Measurements from ENCODE around the gene RENBP. TPM values are rescaled to one million over a fixed set of nuclear protein-coding genes. Genes with fewer than 3 reads are reported as not detected.

The RENBP gene
- polyA plus RNA-seq, 10 donors, result 1.9 to 6.5 (median 3.0) TPM

DNA sequence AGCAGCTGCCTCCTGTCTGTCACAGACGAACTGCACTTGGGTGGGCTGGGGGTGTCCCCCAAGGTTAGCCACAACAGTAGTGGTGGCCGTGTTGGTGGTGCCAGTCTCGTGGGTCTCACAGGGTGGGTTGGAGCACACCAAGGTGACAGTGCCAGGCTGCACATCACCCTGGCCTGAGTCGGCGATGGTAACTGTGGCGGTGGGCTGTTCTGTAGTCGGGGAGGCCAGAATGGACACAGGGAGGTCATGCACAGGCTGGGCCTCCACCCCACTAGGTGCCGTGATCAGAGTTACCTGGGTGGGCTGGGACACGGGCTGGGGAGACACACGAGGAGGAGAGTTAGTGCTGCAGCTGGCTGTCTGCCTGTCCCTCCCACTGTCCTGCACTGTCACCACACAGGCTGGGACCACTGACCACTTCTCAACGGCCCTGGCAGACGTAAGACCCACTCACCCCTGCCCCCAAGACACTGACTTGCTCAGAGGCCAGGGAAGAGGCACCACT lies 10.8 kb upstream of the RENBP start:
- DNase-seq, result no peak

DNA sequence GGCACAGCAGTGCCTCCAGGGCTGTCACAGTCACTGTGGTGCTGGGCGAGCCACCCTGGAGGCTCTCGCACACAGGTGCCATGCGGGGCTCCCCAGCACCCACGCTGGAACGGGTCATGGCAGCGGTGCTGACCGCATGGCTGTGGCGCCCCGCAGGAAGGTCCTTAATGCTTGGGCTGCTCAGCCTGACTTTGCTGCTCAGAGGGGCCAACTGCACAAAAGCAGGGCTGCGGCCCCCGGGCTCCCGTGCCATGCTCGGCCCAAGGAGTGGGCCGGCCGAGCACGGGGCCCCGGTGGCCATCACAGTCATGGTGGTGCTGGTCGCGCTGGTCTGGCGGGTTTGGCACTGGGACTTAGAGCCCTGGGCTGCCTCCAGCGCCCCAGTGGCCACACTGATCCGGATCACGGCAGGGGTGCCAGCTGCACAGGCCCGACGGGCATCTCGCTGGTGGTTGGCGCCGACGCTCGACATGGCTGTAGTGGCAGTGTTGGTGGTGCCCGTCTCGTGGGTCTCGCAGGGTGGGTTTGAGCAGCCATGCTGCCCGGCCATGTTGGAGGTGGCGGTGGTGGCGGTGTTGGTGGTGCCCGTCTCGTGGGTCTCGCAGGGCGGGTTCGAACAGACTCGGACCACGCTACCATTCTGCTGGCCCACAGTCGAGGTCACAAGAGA lies 10.2 kb upstream of the RENBP start:
- no peak for DNase-seq

DNA sequence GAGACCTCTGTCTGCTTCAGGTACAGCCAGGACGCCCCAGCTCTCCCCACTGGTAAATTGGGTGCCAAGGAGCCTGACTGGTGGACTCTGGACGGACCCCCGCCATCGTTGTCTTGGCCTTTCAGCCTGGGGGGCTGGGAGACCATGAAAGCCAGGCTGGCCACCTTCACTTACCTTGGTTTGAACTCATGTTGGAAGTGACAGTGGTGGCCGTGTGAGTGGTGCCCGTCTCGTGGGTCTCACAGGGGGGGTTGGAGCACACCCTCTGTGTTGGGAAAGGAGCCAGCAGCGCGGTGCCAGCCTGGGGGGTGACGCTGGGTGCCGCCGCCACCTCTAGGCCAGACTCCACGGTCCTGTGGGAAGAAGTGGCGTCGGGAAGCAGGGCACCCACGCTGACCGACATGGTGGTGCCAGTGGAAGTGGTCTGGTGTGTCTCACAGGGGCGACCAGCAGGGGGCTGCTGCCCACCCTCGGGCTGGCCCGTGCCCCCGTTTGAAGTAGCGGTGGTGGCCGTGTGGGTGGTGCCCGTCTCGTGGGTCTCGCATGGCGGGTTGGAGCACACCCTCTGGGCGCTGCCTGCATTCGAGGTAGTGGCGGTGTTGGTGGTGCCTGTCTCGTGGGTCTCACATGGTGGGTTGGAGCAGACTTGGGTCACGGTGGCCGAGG lies 9.6 kb upstream of the RENBP start:
- DNase-seq, result no peak

DNA sequence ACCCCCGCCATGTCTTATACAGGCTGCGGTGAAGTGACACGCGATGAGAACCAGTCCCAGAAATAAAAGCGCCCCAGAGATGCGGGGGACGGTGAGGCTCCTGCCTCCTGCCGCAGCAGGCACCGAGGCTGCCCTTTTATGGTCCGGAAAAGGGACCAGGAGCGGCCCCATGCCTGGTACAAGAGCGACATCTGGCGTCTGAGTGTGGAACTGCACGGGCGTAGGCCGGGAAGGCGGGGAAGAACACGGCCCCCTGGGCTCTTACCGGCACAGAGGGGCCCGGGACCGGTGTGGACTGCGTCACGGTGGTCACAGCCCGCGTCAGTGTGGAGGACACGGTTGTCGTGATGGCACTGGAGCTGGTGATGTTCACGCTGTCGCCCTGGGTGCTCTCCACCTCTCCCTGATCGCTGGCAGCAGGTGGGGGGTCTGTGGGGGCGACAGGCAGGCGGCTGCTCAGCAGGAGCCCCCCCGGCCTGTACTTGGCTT lies 8.9 kb upstream of the RENBP start:
- peak in 2 of 3 donors; percentile 68 to 73 for DNase-seq

DNA sequence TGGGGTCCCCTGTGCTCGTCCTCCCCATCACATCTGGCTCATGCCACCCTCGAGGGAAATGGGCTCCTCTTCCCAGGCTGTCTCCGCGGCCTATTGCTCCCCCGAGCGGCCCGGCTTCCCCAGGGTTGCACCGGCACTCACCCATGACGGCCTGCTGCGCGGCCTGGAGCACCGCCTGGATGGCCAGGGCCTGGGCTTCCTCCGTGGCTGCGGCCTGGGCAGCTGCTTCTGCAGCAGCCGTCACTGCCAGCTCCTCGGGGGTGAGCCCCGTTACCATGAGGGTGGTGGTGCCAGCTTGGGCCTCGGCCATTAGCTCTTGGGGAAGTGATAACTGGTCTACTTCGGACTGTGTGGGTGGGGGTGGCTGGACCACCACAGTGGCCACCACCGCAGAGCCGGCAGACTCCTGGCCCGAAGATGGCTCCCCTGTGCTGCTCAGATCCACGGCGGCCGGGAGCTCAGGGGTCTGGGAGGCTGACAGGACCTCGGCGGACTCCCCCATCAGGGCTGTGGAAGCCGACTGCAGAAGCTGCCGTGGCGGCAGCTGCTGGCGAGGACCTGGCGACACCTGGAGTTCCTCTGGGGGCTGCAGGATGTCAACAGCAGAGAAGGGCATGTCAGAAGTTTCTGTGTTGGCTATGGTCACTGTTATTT lies 8.1 kb upstream of the RENBP start:
- no peak for DNase-seq

DNA sequence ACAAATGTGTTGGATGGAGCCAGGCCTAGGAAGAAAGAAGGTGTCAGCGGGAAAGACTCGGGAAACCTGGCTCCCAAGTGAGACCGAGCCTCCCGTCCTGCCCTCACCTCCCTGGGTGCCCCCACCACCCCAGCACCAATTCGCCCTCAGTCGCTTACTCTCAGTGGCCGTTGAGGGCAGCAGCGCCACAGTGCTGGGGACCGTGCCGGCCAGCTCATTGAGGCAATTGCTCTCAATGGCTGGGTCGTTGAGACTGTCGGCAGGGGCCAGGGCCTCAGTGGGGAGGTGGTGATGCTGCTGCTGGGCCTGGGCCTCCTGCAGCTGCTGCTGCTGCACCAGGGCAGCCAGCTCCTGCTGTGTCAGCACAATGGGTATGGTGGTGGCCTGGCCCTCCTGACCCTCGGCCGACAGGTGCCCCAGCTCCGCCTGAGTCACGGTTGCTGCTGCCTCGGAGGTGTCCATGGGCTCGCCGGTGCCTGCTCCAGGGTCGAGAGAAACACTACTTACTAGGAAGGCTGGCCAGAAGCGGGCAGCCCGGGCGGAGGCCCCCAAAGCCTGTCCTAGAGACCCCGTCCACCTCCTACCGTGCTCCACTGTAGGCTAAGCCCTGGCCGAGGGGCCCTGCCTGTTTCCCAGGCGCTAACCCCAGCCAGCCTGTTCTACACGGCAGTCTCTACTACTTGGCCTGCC lies 7.4 kb upstream of the RENBP start:
- no peak for DNase-seq

DNA sequence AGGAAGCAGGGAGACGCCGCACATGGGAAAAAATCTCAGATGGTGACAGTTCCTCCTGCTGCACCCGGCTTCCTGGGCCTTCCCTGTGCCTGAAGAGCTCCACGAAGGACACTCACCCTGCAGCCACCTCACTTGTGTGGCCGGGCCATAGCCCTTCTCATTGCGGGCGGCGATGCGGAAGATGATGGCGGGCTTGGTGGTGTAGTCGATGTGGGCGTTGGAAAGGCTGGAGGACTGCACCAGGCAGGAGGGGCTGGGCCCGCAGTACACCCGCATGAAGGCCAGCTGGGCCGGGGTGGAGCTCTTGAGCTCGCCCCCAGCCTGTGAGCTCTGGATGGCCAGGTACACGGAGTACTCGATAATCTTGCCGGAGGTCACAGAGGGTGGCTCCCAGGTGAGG lies 5.7 kb upstream of the RENBP start:
- no peak for DNase-seq

DNA sequence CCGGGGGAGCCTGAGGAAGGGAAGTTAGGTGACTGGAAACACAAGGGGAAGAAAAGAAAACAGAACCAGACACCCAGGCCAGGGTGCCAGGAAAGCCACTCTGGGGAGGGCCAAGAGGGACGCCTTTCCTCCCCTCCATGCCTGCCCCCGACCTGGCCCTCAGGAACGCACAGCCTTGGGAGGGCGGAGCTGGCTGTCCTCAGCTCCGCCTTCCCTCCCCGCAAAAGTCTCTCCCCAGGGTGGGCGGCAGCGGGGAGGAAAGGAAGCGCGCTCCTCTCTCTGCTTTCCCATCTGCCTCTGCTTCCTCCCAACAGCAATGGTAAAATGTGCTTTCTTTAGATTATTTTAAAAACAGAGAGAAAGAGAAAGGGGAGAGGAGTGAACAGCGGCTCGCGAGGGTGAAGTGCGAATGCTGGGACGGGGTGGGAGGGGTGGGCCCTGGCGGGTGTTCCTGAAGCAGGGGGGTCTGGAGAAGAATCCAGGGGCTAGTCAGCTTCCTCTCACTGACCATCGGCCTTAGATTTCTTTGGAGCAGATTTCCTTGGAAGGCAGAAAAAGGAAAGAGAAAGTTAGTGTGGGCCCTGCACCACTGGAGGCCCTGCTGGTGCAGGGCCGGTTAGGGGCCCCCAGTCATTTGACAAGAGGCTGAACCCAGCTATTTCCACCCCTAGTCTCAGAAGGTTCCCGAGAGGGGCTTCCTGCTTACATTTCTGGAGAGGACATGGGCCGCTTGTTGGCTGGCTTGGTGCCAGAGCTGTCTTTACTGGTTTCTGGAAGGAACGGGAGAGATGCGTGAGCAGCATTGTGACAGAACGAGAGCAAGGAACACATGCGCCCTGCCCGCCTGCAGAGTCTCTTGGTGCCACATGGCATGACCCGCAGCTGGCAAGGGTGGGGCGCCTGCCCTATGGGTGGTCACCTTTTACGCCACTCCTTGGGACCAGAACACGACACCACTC lies 4.7 kb upstream of the RENBP start:
- DNase-seq, result no peak

DNA sequence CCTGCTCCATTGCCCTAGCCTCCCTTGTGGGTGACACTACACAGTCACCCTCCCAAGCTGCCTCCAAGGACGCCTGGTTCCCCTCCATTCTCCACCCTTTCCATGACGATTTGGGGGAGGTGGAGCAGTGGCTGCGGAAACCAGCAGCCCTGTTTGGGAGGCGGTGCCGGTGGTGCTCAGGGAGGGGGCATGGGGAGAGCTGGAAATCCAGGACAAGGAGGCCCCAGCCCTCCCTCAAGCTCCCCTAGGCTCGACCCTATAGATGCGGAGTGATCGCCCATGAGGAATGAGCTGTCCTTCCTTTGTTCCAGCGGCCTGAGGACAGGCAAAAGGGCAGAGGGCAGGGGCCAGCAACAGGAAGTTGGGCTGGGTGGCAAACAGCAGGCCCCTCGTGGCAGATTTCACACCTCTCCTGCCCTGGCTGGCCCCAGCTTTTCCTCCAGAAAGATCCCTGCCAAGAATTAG lies 3.6 kb upstream of the RENBP start:
- DNase-seq, result no peak

DNA sequence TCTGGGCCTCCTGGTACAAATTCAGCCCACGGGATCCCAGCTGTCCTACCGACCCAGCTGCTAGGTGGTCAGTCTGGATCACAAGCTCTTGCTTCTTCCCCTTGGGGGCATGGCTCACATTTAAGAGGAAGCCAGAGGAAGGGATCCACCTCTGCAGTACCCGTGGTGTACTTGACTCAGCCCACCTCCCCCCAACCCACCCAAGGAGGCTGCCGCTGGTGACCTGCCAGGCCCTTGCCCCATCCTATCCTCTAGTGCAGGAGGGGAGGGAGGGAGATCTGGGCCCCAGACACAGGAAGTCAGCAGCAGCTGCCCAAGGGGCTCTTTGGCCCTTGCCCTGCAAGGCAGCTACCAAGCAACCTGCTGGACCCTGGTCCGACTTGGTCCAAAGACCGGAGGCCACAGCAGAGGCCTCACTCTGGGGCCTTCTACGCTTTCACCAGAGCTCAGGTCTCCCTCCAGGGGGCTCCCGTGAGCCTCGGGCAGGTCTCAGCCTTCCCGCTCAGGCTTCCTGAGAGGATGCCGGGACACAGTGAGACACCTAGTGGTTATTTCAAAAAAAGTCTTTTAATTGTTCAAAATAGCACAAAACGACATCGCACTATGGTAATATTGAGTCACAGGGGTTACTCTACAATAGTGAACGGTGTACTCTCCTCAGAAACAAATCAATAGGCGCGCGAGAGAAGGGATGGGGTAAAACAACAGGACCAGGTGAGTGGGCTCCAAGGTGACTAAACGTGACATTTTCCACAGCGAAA lies 2.7 kb upstream of the RENBP start:
- peak in 2 of 3 donors; percentile 60 to 72 for DNase-seq

DNA sequence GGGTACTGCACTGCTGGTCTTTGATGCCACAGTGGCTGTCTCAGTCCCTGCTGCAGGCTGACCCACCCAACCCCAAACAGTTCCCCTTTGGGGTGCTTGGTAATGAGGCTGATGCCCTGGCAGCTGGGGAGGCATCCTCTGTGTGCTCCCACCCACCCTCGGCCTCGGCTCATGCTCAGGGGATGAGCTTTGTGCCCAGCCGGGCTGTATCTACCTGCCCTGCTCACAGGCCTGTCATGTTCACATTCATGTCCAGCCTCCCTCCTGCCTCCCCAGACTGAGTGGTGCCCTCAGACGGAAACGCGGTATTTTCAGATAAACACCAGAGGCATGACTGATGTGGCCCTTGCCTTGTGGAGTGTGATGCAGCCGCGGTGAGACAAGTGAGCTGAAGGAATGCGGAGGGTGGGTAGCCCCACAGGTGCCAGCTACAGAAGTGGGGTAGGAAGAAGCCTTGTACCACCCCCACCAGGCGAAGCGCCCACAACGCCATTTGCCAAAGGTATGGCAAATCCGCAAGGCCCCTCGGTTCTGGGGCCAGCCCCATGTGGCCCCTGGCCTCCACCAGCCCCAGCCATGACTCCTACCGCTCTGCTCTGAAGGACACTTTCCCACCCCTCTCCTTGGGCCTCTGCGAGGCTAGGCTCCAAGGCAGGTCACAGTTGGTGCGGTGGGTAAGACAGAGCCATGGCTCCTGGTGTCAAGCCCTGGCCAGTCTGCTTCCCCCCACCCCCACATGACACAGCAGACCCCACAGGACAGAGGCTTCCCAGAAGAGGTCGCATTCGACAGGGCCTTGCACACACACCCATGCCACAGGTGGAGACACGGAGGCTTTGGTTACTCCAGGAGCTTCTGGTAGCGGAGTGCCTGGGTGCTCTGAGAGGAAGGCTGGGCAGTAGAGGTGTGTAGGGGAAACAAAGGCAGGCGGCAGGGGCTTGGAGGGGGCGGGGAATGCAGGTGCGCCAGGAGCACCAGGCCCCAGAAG lies 1.8 kb upstream of the RENBP start:
- no peak for DNase-seq

DNA sequence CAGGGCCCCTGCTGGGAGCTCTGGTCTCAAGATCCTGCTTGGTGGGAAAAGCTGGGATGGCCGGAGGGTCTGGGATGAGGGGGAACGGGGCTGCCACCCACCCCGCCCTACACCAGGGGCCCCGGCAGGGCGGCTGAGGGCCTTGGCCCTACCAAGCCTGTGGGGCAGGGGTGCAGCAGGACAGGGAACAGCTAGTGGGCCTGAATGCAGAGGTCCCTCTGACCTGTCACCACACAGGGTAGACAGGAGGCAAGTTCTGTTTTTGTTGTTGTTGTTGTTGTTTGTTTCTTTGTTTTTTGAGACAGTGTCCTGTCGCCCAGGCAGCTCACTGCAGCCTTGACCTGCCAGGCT lies 332 bp upstream of the RENBP start:
- no peak for DNase-seq

DNA sequence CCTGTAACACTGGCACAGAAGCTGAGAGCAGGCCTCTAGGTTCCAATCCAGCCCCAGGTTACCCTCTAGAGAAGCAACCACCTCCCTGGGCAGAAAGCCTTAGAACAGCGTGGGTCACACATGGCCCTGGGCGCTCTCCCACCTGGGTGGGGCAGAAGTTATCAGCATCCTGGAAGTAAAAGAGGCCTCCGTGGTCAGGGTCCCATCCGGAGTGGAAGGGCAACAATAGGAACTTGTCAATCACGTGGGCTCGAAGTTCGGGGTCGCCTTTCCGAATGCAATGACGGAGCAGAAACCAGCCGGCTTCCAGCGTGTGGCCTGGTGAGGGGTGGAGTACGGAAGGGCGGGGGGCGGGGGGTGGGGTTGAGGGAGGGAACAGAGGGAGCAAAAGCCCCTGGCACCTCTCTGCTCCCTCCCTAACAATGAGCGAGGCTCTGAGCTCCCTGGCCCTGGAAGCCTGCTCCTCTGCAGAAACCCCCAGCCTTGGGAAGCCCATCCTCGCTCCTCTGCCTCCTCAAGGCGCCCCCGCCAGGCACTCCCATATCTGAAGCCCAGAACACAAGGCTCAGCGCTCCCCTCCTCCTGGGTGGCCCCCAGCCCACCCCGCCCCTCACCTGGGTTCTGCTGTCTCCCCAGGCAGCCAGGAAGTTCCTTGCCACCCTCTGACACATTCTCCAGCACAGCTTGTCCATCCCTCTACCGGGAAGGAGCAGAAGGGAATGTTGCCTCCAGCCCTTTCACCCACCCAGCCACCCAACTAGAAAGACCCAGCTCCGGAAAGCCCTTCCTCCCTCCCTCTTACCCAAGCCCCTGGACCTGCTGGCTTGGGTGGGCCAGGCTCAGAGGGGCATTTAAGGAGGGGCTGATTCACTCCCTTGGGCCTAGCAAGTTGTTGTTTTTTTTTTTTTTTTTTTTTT lies 2.8 kb downstream of the RENBP start:
- DNase-seq, result no peak

DNA sequence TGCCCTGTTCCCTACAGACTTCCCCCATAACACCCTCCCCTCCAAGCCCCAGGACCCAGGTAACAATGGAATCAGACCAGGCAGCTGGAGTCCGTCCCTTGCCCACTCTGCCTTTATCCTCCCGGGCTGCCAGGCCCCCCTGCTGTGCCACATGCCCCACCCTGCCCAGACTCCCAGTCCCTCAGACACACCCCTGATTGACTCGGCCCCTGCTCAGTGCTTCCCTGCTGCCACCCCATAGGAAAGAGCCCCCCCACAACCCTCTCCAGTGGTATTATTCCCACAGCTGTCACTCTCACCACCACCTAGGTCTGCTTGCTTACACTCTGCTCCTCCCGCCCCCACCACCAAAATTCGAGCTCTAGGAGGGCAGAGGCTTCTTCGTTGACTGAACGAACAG lies 4.9 kb downstream of the RENBP start:
- DNase-seq, result no peak

DNA sequence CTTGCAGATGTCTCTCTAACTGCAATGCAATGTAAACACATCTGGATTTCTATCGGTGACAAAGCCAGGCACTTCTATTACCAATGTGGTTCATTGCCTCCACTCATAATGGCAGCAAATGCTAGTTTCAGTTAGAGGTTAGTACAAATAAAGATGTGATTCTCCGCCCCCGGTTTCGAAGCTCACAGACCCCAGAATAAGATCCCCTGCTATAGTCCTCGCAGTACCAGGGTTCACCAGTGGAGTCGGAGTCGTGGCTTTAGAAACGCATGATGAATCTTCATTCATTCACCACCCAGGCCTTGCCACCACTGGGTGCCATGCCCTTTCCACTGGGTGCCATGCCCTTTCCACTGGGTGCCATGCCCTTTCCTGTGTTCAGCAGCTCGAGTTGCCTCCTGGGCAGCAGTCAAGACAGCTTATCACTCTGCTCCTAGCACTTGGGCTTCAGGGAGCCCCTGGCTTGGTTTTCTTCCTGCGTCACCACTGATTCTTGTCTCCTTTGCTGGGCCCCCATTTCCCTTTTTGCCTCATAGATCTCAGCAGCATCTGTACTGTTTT lies 6.1 kb downstream of the RENBP start:
- no peak for DNase-seq

DNA sequence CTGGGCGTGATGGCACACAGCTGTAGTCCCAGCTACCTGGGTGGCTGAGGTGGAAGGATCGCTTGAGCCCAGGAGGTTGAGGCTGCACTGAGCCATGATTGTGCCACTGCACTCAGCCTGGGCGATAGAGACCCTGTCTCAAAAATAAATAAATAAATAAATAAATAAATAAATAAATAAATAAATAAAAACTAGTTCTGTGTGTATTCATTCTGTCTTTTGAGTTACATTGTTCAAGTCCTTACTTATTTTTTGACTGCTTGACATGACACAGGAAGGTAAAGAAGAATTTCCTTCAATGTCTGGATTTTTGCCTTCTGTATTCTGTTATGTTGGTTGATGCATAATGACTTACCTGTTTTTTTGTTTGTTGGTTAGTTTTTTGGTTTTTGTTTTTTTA lies 7.4 kb downstream of the RENBP start:
- no peak for DNase-seq

DNA sequence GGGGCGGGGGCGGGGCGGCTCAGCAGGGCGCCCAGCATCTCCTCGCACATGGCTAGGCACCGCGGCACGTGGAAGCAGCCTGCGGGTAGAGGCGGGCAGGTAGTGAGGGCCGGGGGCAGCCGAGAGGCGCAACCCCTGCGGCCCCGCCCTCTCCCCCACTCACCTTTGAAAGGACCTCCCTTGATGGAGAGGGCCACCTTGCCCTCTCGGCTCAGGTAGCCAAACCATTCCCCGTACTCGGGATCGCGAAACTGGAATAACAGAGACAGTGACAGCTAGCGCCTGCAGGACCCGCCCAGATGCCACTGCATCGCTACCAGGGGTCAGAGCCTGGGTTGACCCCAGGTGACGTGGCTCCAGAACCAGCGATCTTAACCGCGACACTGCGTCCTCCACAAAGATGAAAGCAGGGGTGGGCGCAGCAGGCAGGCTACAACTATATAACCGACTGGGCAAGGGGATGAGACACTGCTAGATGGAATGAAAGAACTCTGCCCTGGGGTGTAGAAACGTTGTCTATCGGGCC lies 9.1 kb downstream of the RENBP start:
- DNase-seq, result no peak
